ENCODE measurements around the gene CAPRIN2. TPM values are rescaled to one million over a fixed set of nuclear protein-coding genes. Genes with fewer than 3 reads are reported as not detected.
A peak's percentile ranks its signal among the peaks of the same experiment; 100 is the strongest.

Gene CAPRIN2
- total RNA-seq, 2 donors from 2014 or later, result 62.2 to 103 TPM

DNA sequence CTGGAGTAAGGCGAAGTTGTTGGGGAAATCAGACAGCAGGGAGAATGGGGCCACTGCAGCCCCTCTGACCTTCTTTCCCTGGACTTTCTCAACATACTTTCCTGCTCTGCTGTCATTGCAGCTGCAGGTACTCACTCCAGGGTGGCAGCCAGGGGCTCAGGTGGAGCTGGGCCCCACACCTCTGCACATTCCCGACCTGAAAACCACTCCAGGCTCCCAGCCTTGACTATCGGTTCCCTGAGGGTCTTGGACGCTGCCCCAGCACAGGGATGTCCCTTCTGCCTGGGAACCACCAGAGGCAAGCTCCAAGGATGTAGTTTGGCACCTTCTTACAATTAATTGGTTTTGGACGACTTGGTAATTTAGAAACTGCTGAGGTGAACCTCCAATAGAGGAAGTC is 24.8 kb upstream of the CAPRIN2 start:
- Histone ChIP-seq H3K4me3 (ENCODE audit: low read length) (no peak overlapping the region), H3K27ac (ENCODE audit: low read depth, low read length) (no peak overlapping the region), H3K27me3 (ENCODE audit: control insufficient read depth, insufficient read depth, low read length, poor library complexity, severe bottlenecking) (no peaks in the 10 kb centered on the region), H3K9me3 (ENCODE audit: control insufficient read depth, low read length) (peaks cover 64% of the 10 kb centered on the region), H3K36me3 (ENCODE audit: control insufficient read depth, insufficient read depth, low read length) (no peaks in the 10 kb centered on the region), H3K4me1 (ENCODE audit: control insufficient read depth, insufficient read depth, low read length) (no peaks in the 10 kb centered on the region), H3K9ac (ENCODE audit: extremely low read depth, low read length, poor library complexity, severe bottlenecking) (no peak overlapping the region)
- H3K36me3 Mint-ChIP-seq (ENCODE audit: low read depth), result peaks cover 26% of the 10 kb centered on the region
- H3K4me3 Mint-ChIP-seq, result no peak overlapping the region
- TF ChIP-seq, protein P1, sequence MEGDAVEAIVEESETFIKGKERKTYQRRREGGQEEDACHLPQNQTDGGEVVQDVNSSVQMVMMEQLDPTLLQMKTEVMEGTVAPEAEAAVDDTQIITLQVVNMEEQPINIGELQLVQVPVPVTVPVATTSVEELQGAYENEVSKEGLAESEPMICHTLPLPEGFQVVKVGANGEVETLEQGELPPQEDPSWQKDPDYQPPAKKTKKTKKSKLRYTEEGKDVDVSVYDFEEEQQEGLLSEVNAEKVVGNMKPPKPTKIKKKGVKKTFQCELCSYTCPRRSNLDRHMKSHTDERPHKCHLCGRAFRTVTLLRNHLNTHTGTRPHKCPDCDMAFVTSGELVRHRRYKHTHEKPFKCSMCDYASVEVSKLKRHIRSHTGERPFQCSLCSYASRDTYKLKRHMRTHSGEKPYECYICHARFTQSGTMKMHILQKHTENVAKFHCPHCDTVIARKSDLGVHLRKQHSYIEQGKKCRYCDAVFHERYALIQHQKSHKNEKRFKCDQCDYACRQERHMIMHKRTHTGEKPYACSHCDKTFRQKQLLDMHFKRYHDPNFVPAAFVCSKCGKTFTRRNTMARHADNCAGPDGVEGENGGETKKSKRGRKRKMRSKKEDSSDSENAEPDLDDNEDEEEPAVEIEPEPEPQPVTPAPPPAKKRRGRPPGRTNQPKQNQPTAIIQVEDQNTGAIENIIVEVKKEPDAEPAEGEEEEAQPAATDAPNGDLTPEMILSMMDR (conservative IDR thresholded peaks at IDR 0.05), result no peak
- WGBS, 2 experiments (ENCODE audit: insufficient coverage in 1 of 2, insufficient read length in 1 of 2), result 88 to 95% methylated on average over 2 to 5 of the region's 5 CpGs
- peaks cover 85% of the 10 kb centered on the region for H3K9me3 Mint-ChIP-seq
- no peaks in the 10 kb centered on the region for H3K4me1 Mint-ChIP-seq
- no peak overlapping the region for H3K27ac Mint-ChIP-seq
- DNase-seq, result no peak
- H3K27me3 Mint-ChIP-seq (ENCODE audit: insufficient read depth), result no peaks in the 10 kb centered on the region

DNA sequence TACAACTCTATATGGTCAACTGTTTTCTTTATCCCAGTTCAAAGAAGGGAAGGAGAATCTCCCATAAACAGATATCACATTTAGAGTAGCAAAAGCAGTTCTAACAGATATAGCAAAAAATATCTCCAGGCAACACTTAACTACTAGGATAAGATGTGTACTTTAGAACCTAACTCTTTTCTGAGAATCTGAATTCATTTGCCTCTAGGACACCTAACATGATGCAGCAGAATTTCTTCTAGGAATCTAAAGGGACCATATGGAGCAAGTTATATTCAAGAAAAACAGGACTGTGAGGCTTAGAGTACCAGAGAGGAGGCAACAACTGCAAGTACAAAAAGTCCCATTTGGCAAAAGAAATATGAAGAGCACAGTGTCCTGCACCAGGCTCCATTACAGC is 24.4 kb upstream of the CAPRIN2 start:
- DNase-seq, result no peak
- Mint-ChIP-seq H3K9me3 (peaks cover 85% of the 10 kb centered on the region), H3K27me3 (ENCODE audit: insufficient read depth) (no peaks in the 10 kb centered on the region), H3K27ac (no peak overlapping the region), H3K4me1 (no peaks in the 10 kb centered on the region), H3K4me3 (no peak overlapping the region), H3K36me3 (ENCODE audit: low read depth) (peaks cover 22% of the 10 kb centered on the region)
- TF ChIP-seq, protein P1 (conservative IDR thresholded peaks at IDR 0.05), result no peak
- no peaks in the 10 kb centered on the region for H3K27me3 ChIP-seq (ENCODE audit: control insufficient read depth, insufficient read depth, low read length, poor library complexity, severe bottlenecking)
- peaks cover 64% of the 10 kb centered on the region for H3K9me3 ChIP-seq (ENCODE audit: control insufficient read depth, low read length)
- H3K4me1 ChIP-seq (ENCODE audit: control insufficient read depth, insufficient read depth, low read length), result no peaks in the 10 kb centered on the region
- no peaks in the 10 kb centered on the region for H3K36me3 ChIP-seq (ENCODE audit: control insufficient read depth, insufficient read depth, low read length)
- H3K9ac ChIP-seq (ENCODE audit: extremely low read depth, low read length, poor library complexity, severe bottlenecking), result no peak overlapping the region
- no peak overlapping the region for H3K4me3 ChIP-seq (ENCODE audit: low read length)
- no peak overlapping the region for H3K27ac ChIP-seq (ENCODE audit: low read depth, low read length)

DNA sequence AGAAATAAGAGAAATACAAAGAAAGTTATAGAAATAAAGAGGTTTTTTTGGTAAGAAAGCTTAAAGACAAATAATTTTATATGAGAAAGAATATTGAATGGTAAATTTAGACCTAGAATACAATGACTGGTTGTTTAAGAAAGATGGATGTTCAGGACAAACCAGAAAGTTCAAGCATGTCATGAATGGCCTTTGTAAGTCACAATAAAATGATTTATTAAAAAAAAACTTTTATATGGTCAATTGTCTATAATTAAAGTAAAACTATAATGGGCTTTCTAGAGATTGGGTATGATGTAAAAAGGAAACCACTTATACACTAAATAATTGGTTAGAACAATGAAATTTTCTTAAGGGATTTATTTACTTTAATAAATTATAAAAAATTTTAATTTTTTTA is 19.8 kb upstream of the CAPRIN2 start:
- Histone ChIP-seq H3K4me3 (ENCODE audit: low read length) (peak overlapping the region; percentile 49), H3K36me3 (ENCODE audit: control insufficient read depth, insufficient read depth, low read length) (no peaks in the 10 kb centered on the region), H3K9me3 (ENCODE audit: control insufficient read depth, low read length) (peaks cover 70% of the 10 kb centered on the region), H3K9ac (ENCODE audit: extremely low read depth, low read length, poor library complexity, severe bottlenecking) (no peak overlapping the region), H3K4me1 (ENCODE audit: control insufficient read depth, insufficient read depth, low read length) (no peaks in the 10 kb centered on the region), H3K27ac (ENCODE audit: low read depth, low read length) (no peak overlapping the region), H3K27me3 (ENCODE audit: control insufficient read depth, insufficient read depth, low read length, poor library complexity, severe bottlenecking) (no peaks in the 10 kb centered on the region)
- Mint-ChIP-seq H3K27ac (no peak overlapping the region), H3K9me3 (peaks cover 76% of the 10 kb centered on the region), H3K4me1 (no peaks in the 10 kb centered on the region), H3K36me3 (ENCODE audit: low read depth) (peaks cover 27% of the 10 kb centered on the region), H3K27me3 (ENCODE audit: insufficient read depth) (no peaks in the 10 kb centered on the region), H3K4me3 (no peak overlapping the region)
- TF ChIP-seq, protein P1 (conservative IDR thresholded peaks at IDR 0.05), result no peak
- DNase-seq, result no peak
